Liver (tissue), 9 donors: Measurements from ENCODE around the gene SCRN1. TPM values are rescaled to one million over a fixed set of nuclear protein-coding genes. Genes with fewer than 3 reads are reported as not detected.

ENCODE experiments used
- DNase-seq: peaks from one replicate; pipeline ENCODE4 v3.0.0-alpha.2; 2017; ENCODE audit warnings: low spot score
- H3K27ac ChIP-seq, 2 donors: one replicate each; pipeline ENCODE4 v1.7.0; 2013; ENCODE audit warnings: inconsistent platforms in 2 of 2, low read length in 2 of 2, control low read depth in 1 of 2, low read depth in 1 of 2, mild to moderate bottlenecking in 1 of 2
- H3K27me3 ChIP-seq, 4 donors: one replicate each; pipeline versions ENCODE4 v1.6.1 to v1.7.0; 2013; ENCODE audit warnings: low read length in 3 of 4, inconsistent platforms in 1 of 4, mild to moderate bottlenecking in 1 of 4, moderate library complexity in 1 of 4; ENCODE audit not compliant: control insufficient read depth in 4 of 4, insufficient read depth in 4 of 4
- H3K36me3 ChIP-seq, 4 donors: one replicate each; pipeline versions ENCODE4 v1.6.1 to v1.7.0; 2013; ENCODE audit warnings: low read length in 3 of 4, mild to moderate bottlenecking in 3 of 4, low read depth in 1 of 4, moderate library complexity in 1 of 4; ENCODE audit not compliant: control insufficient read depth in 4 of 4, insufficient read depth in 3 of 4
- H3K4me1 ChIP-seq, 4 donors: one replicate each; pipeline versions ENCODE4 v1.6.1 to v1.7.0; 2013; ENCODE audit warnings: low read length in 3 of 4, mild to moderate bottlenecking in 3 of 4, moderate library complexity in 1 of 4; ENCODE audit not compliant: control insufficient read depth in 4 of 4, insufficient read depth in 4 of 4
- H3K4me3 ChIP-seq, 3 donors: one replicate each; pipeline versions ENCODE4 v1.6.1 to v1.7.0; 2013; ENCODE audit warnings: low read length in 3 of 3, control low read depth in 1 of 3, low read depth in 1 of 3, mild to moderate bottlenecking in 1 of 3
- H3K9ac ChIP-seq, 2 donors: one replicate each; pipeline ENCODE4 v1.7.0; 2013; ENCODE audit warnings: low read length in 2 of 2, mild to moderate bottlenecking in 2 of 2, moderate library complexity in 2 of 2, control low read depth in 1 of 2, low read depth in 1 of 2
- H3K9me3 ChIP-seq, 4 donors: one replicate each; pipeline versions ENCODE4 v1.6.1 to v1.7.0; 2013; ENCODE audit warnings: low read length in 3 of 4; ENCODE audit not compliant: control insufficient read depth in 4 of 4
- ATF3 ChIP-seq: IDR thresholded peaks from 2 replicates; pipeline ENCODE4 v1.6.1; 2016; ENCODE audit warnings: antibody characterized with exemption
- CTCF ChIP-seq: fragments of 150-350 bp; IDR thresholded peaks from 2 replicates; pipeline ENCODE4 v1.5.1; 2017; ENCODE audit warnings: improper control_type of control experiment, low read depth, low read length; ENCODE audit not compliant: missing input control
- EGR1 ChIP-seq, 2 donors: IDR thresholded peaks; 2 replicates each; pipeline ENCODE4 v1.6.1; 2016 to 2018; ENCODE audit warnings: antibody characterized with exemption in 2 of 2, low read depth in 2 of 2
- FOXA1 ChIP-seq: IDR thresholded peaks from 2 replicates; pipeline ENCODE4 v1.6.1; 2016; ENCODE audit warnings: antibody characterized with exemption
- FOXA2 ChIP-seq: IDR thresholded peaks from 2 replicates; pipeline ENCODE4 v1.6.1; 2016; ENCODE audit warnings: antibody characterized with exemption
- GABPA ChIP-seq, 2 donors: IDR thresholded peaks in 1 of 2; conservative IDR thresholded peaks in 1 of 2; 2 replicates each; pipeline ENCODE4 v1.6.1; 2016; ENCODE audit warnings: antibody characterized with exemption in 2 of 2, mild to moderate bottlenecking in 1 of 2, moderate library complexity in 1 of 2
- HNF4A ChIP-seq, 2 donors: conservative IDR thresholded peaks; 2 replicates each; pipeline ENCODE4 v1.6.1; 2016; ENCODE audit warnings: antibody characterized with exemption in 2 of 2, mild to moderate bottlenecking in 2 of 2
- HNF4G ChIP-seq: IDR thresholded peaks from 2 replicates; pipeline ENCODE4 v1.6.1; 2016; ENCODE audit warnings: antibody characterized with exemption
- JUND ChIP-seq, 2 donors: IDR thresholded peaks; 2 replicates each; pipeline ENCODE4 v1.6.1; 2016; ENCODE audit warnings: antibody characterized with exemption in 2 of 2
- MAX ChIP-seq: IDR thresholded peaks from 2 replicates; pipeline ENCODE4 v1.6.1; 2016; ENCODE audit warnings: antibody characterized with exemption
- NR2F2 ChIP-seq: IDR thresholded peaks from 2 replicates; pipeline ENCODE4 v1.6.1; 2016; ENCODE audit warnings: antibody characterized with exemption
- RAD21 ChIP-seq, 2 donors: IDR thresholded peaks; 2 replicates each; pipeline ENCODE4 v1.6.1; 2016; ENCODE audit warnings: antibody characterized with exemption in 2 of 2, mild to moderate bottlenecking in 2 of 2
- REST ChIP-seq: IDR thresholded peaks from 2 replicates; pipeline ENCODE4 v1.6.1; 2016; ENCODE audit warnings: antibody characterized with exemption, mild to moderate bottlenecking
- RXRA ChIP-seq, 2 donors: IDR thresholded peaks; 2 replicates each; pipeline ENCODE4 v1.6.1; 2017 to 2018; ENCODE audit warnings: antibody characterized with exemption in 2 of 2, mild to moderate bottlenecking in 1 of 2
- SP1 ChIP-seq: IDR thresholded peaks from 2 replicates; pipeline ENCODE4 v1.6.1; 2018; ENCODE audit warnings: antibody characterized with exemption, mild to moderate bottlenecking
- TAF1 ChIP-seq: conservative IDR thresholded peaks from 2 replicates; pipeline ENCODE4 v1.6.1; 2016; ENCODE audit warnings: antibody characterized with exemption, mild to moderate bottlenecking
- YY1 ChIP-seq: IDR thresholded peaks from 2 replicates; pipeline ENCODE4 v1.6.1; 2016; ENCODE audit warnings: antibody characterized with exemption, mild to moderate bottlenecking
- ZBTB33 ChIP-seq: IDR thresholded peaks from 2 replicates; pipeline ENCODE4 v1.6.1; 2016; ENCODE audit warnings: antibody characterized with exemption
- WGBS: extraction: QIAGEN DNeasy Blood & Tissue Kit; methylation state at CpG from one replicate; pipeline ENCODE4 v1.1.7; 2013; 5-methylcytosine and 5-hydroxymethylcytosine counted together
- polyA plus RNA-seq, 2 donors: library from polyadenylated mRNA; stranded (reverse) in 1 of 2; unstranded in 1 of 2; fragments of 200-250 nt in 1 of 2; fragments of >200 nt in 1 of 2; fragmentation: Nextera tagmentation in 1 of 2; extraction: Ambion mirVana in 1 of 2; gene quantifications; one replicate each; pipeline versions ENCODE4 v1.2.1 to v1.2.3, GENCODE V29; 2013 to 2015
- total RNA-seq, 2 donors: library from RNA; depleted of rRNA; stranded (reverse); fragments of >200 nt; gene quantifications; one replicate each; pipeline ENCODE4 v1.2.3, GENCODE V29; 2014
- donor health status: healthy.
- donor health status: healthy.
- donor health status: healthy.
- donor health status: healthy.
- donor health status: healthy.

The SCRN1 gene
- total and polyA plus RNA-seq, 4 donors, result 1.1 to 4.1 (median 2.0) TPM

- TF ChIP-seq EGR1 (IDR thresholded peaks at IDR 0.05; ENCODE audit: low read depth in 2 of 2) (no peak), HNF4G (no peak), RXRA (IDR thresholded peaks at IDR 0.05) (peak in 1 of 2 donors; percentile 14), JUND (IDR thresholded peaks at IDR 0.05) (no peak)
Measured at GRCh38 chr7:29921404-29922010, 68.1 kb downstream of the SCRN1 start (continued).

- no peaks in the 10 kb centered on the region for H3K9me3 ChIP-seq
- 78% methylated on average over 5 of the region's 5 CpGs for WGBS
- no peaks in the 10 kb centered on the region for H3K36me3 ChIP-seq
- H3K27ac ChIP-seq, result no peak overlapping the region
- no peaks in the 10 kb centered on the region for H3K27me3 ChIP-seq
- DNase-seq, result no peak
- no peak overlapping the region for H3K4me3 ChIP-seq
- no peak overlapping the region for H3K9ac ChIP-seq
- no peak for TF ChIP-seq EGR1 (IDR thresholded peaks at IDR 0.05; ENCODE audit: low read depth in 2 of 2)
- no peak for TF ChIP-seq MAX
- TF ChIP-seq RAD21 (IDR thresholded peaks at IDR 0.05), result no peak
- TF ChIP-seq REST, result no peak
- no peak for TF ChIP-seq TAF1
- TF ChIP-seq SP1, result no peak
- H3K4me1 ChIP-seq, result no peaks in the 10 kb centered on the region
Measured at GRCh38 chr7:29920491-29920890, 69.1 kb downstream of the SCRN1 start.

GRCh38 chr7:29919790-29920189 is 69.8 kb downstream of the SCRN1 start:
- 81% methylated on average over 5 of the region's 5 CpGs for WGBS
- H3K27me3 ChIP-seq, result no peaks in the 10 kb centered on the region
- H3K27ac ChIP-seq, result no peak overlapping the region
- DNase-seq, result no peak
- H3K9ac ChIP-seq, result no peak overlapping the region
- no peak overlapping the region for H3K4me3 ChIP-seq
- TF ChIP-seq NR2F2 (no peak), YY1 (no peak), JUND (IDR thresholded peaks at IDR 0.05) (no peak), TAF1 (no peak), GABPA (IDR thresholded peaks at IDR 0.05 in 1 of 2, conservative IDR thresholded peaks at IDR 0.05 in 1 of 2) (no peak), CTCF (no peak), FOXA2 (no peak), HNF4A (conservative IDR thresholded peaks at IDR 0.05) (no peak), HNF4G (no peak), ATF3 (no peak), FOXA1 (no peak), SP1 (no peak), RAD21 (IDR thresholded peaks at IDR 0.05) (no peak), MAX (no peak), RXRA (IDR thresholded peaks at IDR 0.05) (no peak), REST (no peak), ZBTB33 (no peak), EGR1 (IDR thresholded peaks at IDR 0.05; ENCODE audit: low read depth in 2 of 2) (no peak)
- no peaks in the 10 kb centered on the region for H3K9me3 ChIP-seq
- no peaks in the 10 kb centered on the region for H3K4me1 ChIP-seq
- no peaks in the 10 kb centered on the region for H3K36me3 ChIP-seq
